C4-2B (cell line): ENCODE measurements around the gene IGFBP7.

ENCODE experiments used
- CTCF ChIP-seq: fragments of 450-650 bp; conservative IDR thresholded peaks from 2 replicates; pipeline ENCODE4 v1.5.1; 2017; ENCODE audit warnings: mild to moderate bottlenecking
- ZFX ChIP-seq: fragments of 450-650 bp; IDR thresholded peaks from 2 replicates; pipeline ENCODE4 v1.6.1; 2017

- TF ChIP-seq CTCF (no peak), ZFX (no peak)
Observed at GRCh38 chr4:57085278-57085677, 24.9 kb downstream of the IGFBP7 start.
